Skeletal muscle cell (primary cell): Measurements from ENCODE around the gene MYPN.
A peak's percentile ranks its signal among the peaks of the same experiment; 100 is the strongest.

Source experiments
- DNase-seq: peaks from one replicate; pipeline ENCODE4 v3.0.0-alpha.2; 2010; ENCODE audit warnings: low read depth
- H3K4me3 ChIP-seq: 2 replicates; pipeline ENCODE4 v1.5.1; 2011; ENCODE audit warnings: low read depth, mild to moderate bottlenecking, control low read depth, low read length, moderate library complexity

MYPN gene

GRCh38 chr10:68121852-68122251 lies 12.6 kb downstream of the MYPN start:
- DNase-seq = peak; percentile 24
- H3K4me3 ChIP-seq = no peak overlapping the region

- DNase-seq = no peak
These were observed 15.4 kb downstream of the MYPN start for GRCh38 chr10:68124718-68125117.

GRCh38 chr10:68125772-68126171 lies 16.5 kb downstream of the MYPN start:
- no peak overlapping the region for H3K4me3 ChIP-seq
- no peak for DNase-seq

More at GRCh38 chr10:68124718-68125117, 15.4 kb downstream of the MYPN start:
- H3K4me3 ChIP-seq = no peak overlapping the region

- no peak overlapping the region for H3K4me3 ChIP-seq
- no peak for DNase-seq
These were observed 18.7 kb downstream of the MYPN start for GRCh38 chr10:68128015-68128414.

- no peak for DNase-seq
- no peak overlapping the region for H3K4me3 ChIP-seq
These were observed 23.1 kb downstream of the MYPN start for GRCh38 chr10:68132391-68132790.

- DNase-seq = no peak
- H3K4me3 ChIP-seq = no peak overlapping the region
These were observed 24.2 kb downstream of the MYPN start for GRCh38 chr10:68133523-68133922.

GRCh38 chr10:68135362-68135761 lies 26.1 kb downstream of the MYPN start:
- DNase-seq = no peak
- H3K4me3 ChIP-seq = no peak overlapping the region

GRCh38 chr10:68135922-68136792 lies 26.9 kb downstream of the MYPN start:
- DNase-seq = peak; percentile 73
- H3K4me3 ChIP-seq = no peak overlapping the region

- DNase-seq = no peak
- H3K4me3 ChIP-seq = no peak overlapping the region
These were observed 27.9 kb downstream of the MYPN start for GRCh38 chr10:68137171-68137570.

- no peak overlapping the region for H3K4me3 ChIP-seq
- DNase-seq = no peak
These were observed 29.2 kb downstream of the MYPN start for GRCh38 chr10:68138526-68138925.

- no peak overlapping the region for H3K4me3 ChIP-seq
- no peak for DNase-seq
These were observed 30.4 kb downstream of the MYPN start for GRCh38 chr10:68139448-68140272.

GRCh38 chr10:68142761-68143160 lies 33.5 kb downstream of the MYPN start:
- no peak overlapping the region for H3K4me3 ChIP-seq
- no peak for DNase-seq

- DNase-seq = no peak
- H3K4me3 ChIP-seq = no peak overlapping the region
These were observed 35.4 kb downstream of the MYPN start for GRCh38 chr10:68144709-68145108.

GRCh38 chr10:68145705-68146104 lies 36.4 kb downstream of the MYPN start:
- DNase-seq = no peak

GRCh38 chr10:68146133-68146532 lies 36.8 kb downstream of the MYPN start:
- no peak for DNase-seq
- H3K4me3 ChIP-seq = no peak overlapping the region

More at GRCh38 chr10:68145705-68146104, 36.4 kb downstream of the MYPN start:
- H3K4me3 ChIP-seq = no peak overlapping the region

- no peak for DNase-seq
- H3K4me3 ChIP-seq = no peak overlapping the region
These were observed 42.2 kb downstream of the MYPN start for GRCh38 chr10:68151453-68151852.

- peak; percentile 94 for DNase-seq
- no peak overlapping the region for H3K4me3 ChIP-seq
These were observed 44.4 kb downstream of the MYPN start for GRCh38 chr10:68153473-68154210.

- DNase-seq = peak; percentile 54
- no peak overlapping the region for H3K4me3 ChIP-seq
These were observed 44.9 kb downstream of the MYPN start for GRCh38 chr10:68154211-68154497.

- no peak for DNase-seq
- no peak overlapping the region for H3K4me3 ChIP-seq
These were observed 46.4 kb downstream of the MYPN start for GRCh38 chr10:68155615-68156210.
